Astrocyte (in vitro differentiated cells and primary cell): ENCODE measurements around the gene MGAT5. TPM values are rescaled to one million over a fixed set of nuclear protein-coding genes. Genes with fewer than 3 reads are reported as not detected.
A peak's percentile ranks its signal among the peaks of the same experiment; 100 is the strongest.

Experiments used
- DNase-seq: peaks from one replicate; pipeline ENCODE4 v3.0.0-alpha.2; 2010; ENCODE audit warnings: low read depth
- FAIRE-seq: peaks from 2 replicates; lab custom pipeline; 2011; peaks lifted over from hg19 to GRCh38; lab: Jason Lieb, UNC
- H2AFZ ChIP-seq: 2 replicates; pipeline ENCODE4 v1.6.0; 2012; ENCODE audit warnings: low read depth, low read length, inconsistent platforms
- H3K27ac ChIP-seq: 2 replicates; pipeline ENCODE4 v1.5.1; 2011; ENCODE audit warnings: low read depth, low read length, inconsistent platforms
- H3K27me3 ChIP-seq: 2 replicates; pipeline ENCODE4 v1.6.0; 2011; ENCODE audit warnings: low read length, inconsistent platforms; ENCODE audit not compliant: insufficient read depth
- H3K36me3 ChIP-seq: 2 replicates; pipeline ENCODE4 v1.5.1; 2011; ENCODE audit warnings: low read length, inconsistent platforms; ENCODE audit not compliant: insufficient read depth
- H3K4me1 ChIP-seq: 2 replicates; pipeline ENCODE4 v1.5.1; 2011; ENCODE audit warnings: low read length, inconsistent platforms; ENCODE audit not compliant: insufficient read depth
- H3K4me2 ChIP-seq: 2 replicates; pipeline ENCODE4 v1.6.0; 2012; ENCODE audit warnings: low read length, inconsistent platforms
- H3K4me3 ChIP-seq: 2 replicates; pipeline ENCODE4 v1.5.1; 2011; ENCODE audit warnings: low read depth, mild to moderate bottlenecking, low read length, inconsistent platforms; ENCODE audit not compliant: insufficient read depth
- H3K79me2 ChIP-seq: 2 replicates; pipeline ENCODE4 v1.6.0; 2012; ENCODE audit warnings: mild to moderate bottlenecking, low read length, inconsistent platforms; ENCODE audit not compliant: insufficient read depth
- H3K9ac ChIP-seq: 2 replicates; pipeline ENCODE4 v1.6.0; 2012; ENCODE audit warnings: mild to moderate bottlenecking, low read length, inconsistent platforms
- H3K9me3 ChIP-seq: 2 replicates; pipeline ENCODE4 v1.5.1; 2012; ENCODE audit warnings: low read depth, mild to moderate bottlenecking, low read length, inconsistent platforms; ENCODE audit not compliant: insufficient read depth
- H4K20me1 ChIP-seq: 2 replicates; pipeline ENCODE4 v1.6.0; 2012; ENCODE audit warnings: low read length, inconsistent platforms; ENCODE audit not compliant: insufficient read depth
- H3K27ac Mint-ChIP-seq: one replicate; pipeline ENCODE4 v1.8.0; 2021; ENCODE audit warnings: mild to moderate bottlenecking, mixed read lengths; ENCODE audit not compliant: unreplicated experiment
- H3K27me3 Mint-ChIP-seq: one replicate; pipeline ENCODE4 v1.8.0; 2021; ENCODE audit warnings: low read depth, mixed read lengths; ENCODE audit not compliant: unreplicated experiment
- H3K36me3 Mint-ChIP-seq: one replicate; pipeline ENCODE4 v1.8.0; 2021; ENCODE audit warnings: low read depth, mixed read lengths; ENCODE audit not compliant: unreplicated experiment
- H3K4me1 Mint-ChIP-seq: one replicate; pipeline ENCODE4 v1.8.0; 2021; ENCODE audit warnings: low read depth, mixed read lengths; ENCODE audit not compliant: unreplicated experiment
- H3K4me3 Mint-ChIP-seq: one replicate; pipeline ENCODE4 v1.8.0; 2021; ENCODE audit warnings: mild to moderate bottlenecking, moderate library complexity, mixed read lengths; ENCODE audit not compliant: unreplicated experiment
- H3K9me3 Mint-ChIP-seq: one replicate; pipeline ENCODE4 v1.8.0; 2021; ENCODE audit warnings: mild to moderate bottlenecking, mixed read lengths; ENCODE audit not compliant: unreplicated experiment
- CTCF ChIP-seq: IDR thresholded peaks from 2 replicates; pipeline ENCODE4 v1.5.1; 2011; ENCODE audit warnings: low read depth, mild to moderate bottlenecking, inconsistent platforms, low read length, moderate library complexity; ENCODE audit not compliant: insufficient read depth
- EZH2 ChIP-seq: IDR thresholded peaks from 2 replicates; pipeline ENCODE4 v1.6.1; 2012; ENCODE audit warnings: mild to moderate bottlenecking, low read length, inconsistent platforms; ENCODE audit not compliant: insufficient read depth
- total RNA-seq: library from RNA; stranded (reverse); gene quantifications from 2 replicates; pipeline ENCODE4 v1.2.1, GENCODE V29; 2021

Gene MGAT5
- total RNA-seq, 1 donor from 2014 or later = 80.2 TPM

DNA sequence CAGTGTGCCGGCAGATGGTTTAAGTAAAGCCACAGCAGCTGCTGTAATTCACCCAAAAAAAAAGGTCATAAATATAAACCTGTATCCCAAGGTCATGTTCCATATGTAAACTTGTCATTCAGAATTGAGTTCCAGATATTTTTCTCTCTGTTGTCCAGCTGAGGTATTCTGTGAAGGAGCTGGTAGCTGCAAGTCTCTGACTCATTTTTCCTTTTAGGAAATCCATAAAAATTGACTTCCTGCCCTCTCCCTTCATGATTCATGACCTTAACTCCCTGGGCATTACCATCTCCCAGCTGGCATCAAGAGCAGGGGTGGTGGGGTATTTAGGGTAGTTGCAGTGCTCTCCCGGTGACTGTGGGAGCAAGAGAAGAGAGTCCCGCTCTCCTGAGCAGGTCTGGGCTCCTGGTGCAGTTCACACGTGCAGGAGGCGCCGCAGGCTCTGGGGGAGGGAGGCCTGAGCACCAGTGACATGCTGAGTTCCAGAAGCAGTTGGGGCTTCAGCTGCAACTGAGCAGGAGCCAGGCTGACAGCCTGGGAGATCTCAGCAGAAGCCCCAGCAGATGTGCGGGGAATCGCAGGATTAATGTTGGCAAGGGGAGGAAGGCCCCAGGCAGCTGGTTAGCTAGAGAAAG is 192.6 kb downstream of the MGAT5 start:
- Mint-ChIP-seq H3K9me3 (peaks cover 3% of the 10 kb centered on the region), H3K36me3 (peaks cover 15% of the 10 kb centered on the region), H3K4me3 (peak overlapping the region; percentile 13), H3K27ac (peak overlapping the region; percentile 58), H3K27me3 (no peaks in the 10 kb centered on the region), H3K4me1 (peaks cover 14% of the 10 kb centered on the region)
- Histone ChIP-seq H3K9ac (no peak overlapping the region), H3K27me3 (no peaks in the 10 kb centered on the region), H3K4me1 (peaks cover 11% of the 10 kb centered on the region), H3K27ac (no peak overlapping the region), H3K9me3 (no peaks in the 10 kb centered on the region), H4K20me1 (no peaks in the 10 kb centered on the region), H3K4me2 (peak overlapping the region; percentile 31), H3K36me3 (no peaks in the 10 kb centered on the region), H2AFZ (no peak overlapping the region), H3K4me3 (no peak overlapping the region), H3K79me2 (no peaks in the 10 kb centered on the region)
- DNase-seq (peak; percentile 8), FAIRE-seq (no peak)
- TF ChIP-seq EZH2 (no peak), CTCF (no peak)

DNA sequence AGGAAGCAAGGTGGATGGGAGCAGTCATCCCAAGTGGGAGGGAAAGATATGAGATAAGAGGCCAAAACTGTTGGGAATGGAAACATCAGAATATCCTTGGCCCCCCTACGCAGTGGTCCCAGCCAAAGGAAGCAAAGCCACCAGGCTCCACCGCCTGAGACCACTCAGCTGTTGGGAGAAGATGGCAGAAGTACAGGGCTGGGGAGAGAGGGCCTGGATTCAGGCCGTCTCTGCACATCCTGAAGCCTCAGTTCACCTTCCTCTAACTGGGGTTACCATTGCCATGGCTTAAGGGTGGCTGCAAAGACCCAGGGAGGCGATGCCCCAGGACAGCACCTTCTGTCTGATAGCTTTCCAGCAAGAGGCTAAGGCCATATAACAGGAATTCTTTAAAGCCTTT is 193.8 kb downstream of the MGAT5 start:
- H3K4me3 ChIP-seq = no peak overlapping the region

More for the DNA sequence above, 193.8 kb downstream of the MGAT5 start:
- no peaks in the 10 kb centered on the region for H3K27me3 ChIP-seq
- no peaks in the 10 kb centered on the region for H3K9me3 Mint-ChIP-seq
- H3K27ac Mint-ChIP-seq = no peak overlapping the region
- H3K4me1 ChIP-seq = peaks cover 11% of the 10 kb centered on the region
- FAIRE-seq (no peak), DNase-seq (no peak)
- no peaks in the 10 kb centered on the region for H3K79me2 ChIP-seq
- peaks cover 14% of the 10 kb centered on the region for H3K4me1 Mint-ChIP-seq
- H3K4me3 Mint-ChIP-seq = no peak overlapping the region
- H3K9ac ChIP-seq = no peak overlapping the region
- TF ChIP-seq EZH2 (no peak), CTCF (no peak)
- no peak overlapping the region for H3K27ac ChIP-seq
- no peaks in the 10 kb centered on the region for H3K27me3 Mint-ChIP-seq
- H4K20me1 ChIP-seq = no peaks in the 10 kb centered on the region
- H3K4me2 ChIP-seq = no peak overlapping the region
- H3K36me3 ChIP-seq = no peaks in the 10 kb centered on the region
- peaks cover 10% of the 10 kb centered on the region for H3K36me3 Mint-ChIP-seq
- no peaks in the 10 kb centered on the region for H3K9me3 ChIP-seq
- H2AFZ ChIP-seq = no peak overlapping the region
